GM23338 (cell line): ENCODE results near the gene ADGRG1. TPM values are rescaled to one million over a fixed set of nuclear protein-coding genes. Genes with fewer than 3 reads are reported as not detected.

Experiments used
- ATAC-seq: fragments of 200-7000 bp; cut with Tn5 transposase; 3 replicates; pipeline ENCODE4 v1.9.1; 2020
- DNase-seq: peaks from one replicate; pipeline ENCODE4 v3.0.0-alpha.2; 2015; ENCODE audit warnings: low spot score
- H2AFZ ChIP-seq: fragments of 200-600 bp; sonication (generic); 2 replicates; pipeline ENCODE4 v1.8.0; 2016; ENCODE audit warnings: antibody characterized with exemption, mild to moderate bottlenecking, moderate library complexity
- H3F3A ChIP-seq: fragments of 200-600 bp; sonication (generic); replicated peaks from 2 replicates; pipeline ENCODE4 v1.8.0; 2017; ENCODE audit warnings: antibody characterized with exemption, mixed run types, low read depth
- H3K27ac ChIP-seq: fragments of 200-600 bp; sonication (generic); 2 replicates; pipeline ENCODE4 v1.6.1; 2016; ENCODE audit warnings: low read depth
- H3K27me3 ChIP-seq: fragments of 200-600 bp; sonication (generic); 2 replicates; pipeline ENCODE4 v1.8.0; 2016; ENCODE audit warnings: mild to moderate bottlenecking, mixed run types, moderate library complexity; ENCODE audit not compliant: insufficient read depth
- H3K36me3 ChIP-seq: fragments of 200-600 bp; sonication (generic); 2 replicates; pipeline ENCODE4 v1.8.0; 2016; ENCODE audit warnings: mild to moderate bottlenecking; ENCODE audit not compliant: insufficient read depth
- H3K4me1 ChIP-seq: fragments of 200-600 bp; sonication (generic); 2 replicates; pipeline ENCODE4 v1.8.0; 2016; ENCODE audit warnings: mild to moderate bottlenecking, moderate library complexity; ENCODE audit not compliant: insufficient read depth
- H3K4me2 ChIP-seq: fragments of 200-600 bp; sonication (generic); 2 replicates; pipeline ENCODE4 v1.7.1; 2017; ENCODE audit warnings: mixed run types
- H3K4me3 ChIP-seq: fragments of 200-600 bp; sonication (generic); 2 replicates; pipeline ENCODE4 v1.6.1; 2016; ENCODE audit warnings: mixed run types
- H3K79me2 ChIP-seq: fragments of 200-600 bp; sonication (generic); replicated peaks from 2 replicates; pipeline ENCODE4 v1.8.0; 2017; ENCODE audit warnings: mild to moderate bottlenecking; ENCODE audit not compliant: insufficient read depth
- H3K9me2 ChIP-seq: fragments of 200-600 bp; sonication (generic); 2 replicates; pipeline ENCODE4 v1.8.0; 2017; ENCODE audit not compliant: insufficient read depth
- H4K20me1 ChIP-seq: fragments of 200-600 bp; sonication (generic); replicated peaks from 2 replicates; pipeline ENCODE4 v1.8.0; 2017; ENCODE audit warnings: mild to moderate bottlenecking; ENCODE audit not compliant: insufficient read depth
- H3K27ac Mint-ChIP-seq: 2 replicates; pipeline ENCODE4 v1.8.0; 2020; ENCODE audit warnings: inconsistent platforms, mild to moderate bottlenecking, moderate library complexity, mixed read lengths
- H3K27me3 Mint-ChIP-seq: 3 replicates; pipeline ENCODE4 v1.8.0; 2022; ENCODE audit warnings: low read depth, mild to moderate bottlenecking, moderate library complexity, mixed read lengths, inconsistent platforms; ENCODE audit not compliant: insufficient read depth, poor library complexity
- H3K36me3 Mint-ChIP-seq: 3 replicates; pipeline ENCODE4 v1.8.0; 2021; ENCODE audit warnings: low read depth, mild to moderate bottlenecking, inconsistent platforms, moderate library complexity, mixed read lengths
- H3K4me1 Mint-ChIP-seq: 3 replicates; pipeline ENCODE4 v1.8.0; 2020; ENCODE audit warnings: mild to moderate bottlenecking, inconsistent platforms, mixed read lengths
- H3K4me3 Mint-ChIP-seq: 3 replicates; pipeline ENCODE4 v1.8.0; 2021; ENCODE audit warnings: moderate library complexity, mild to moderate bottlenecking, inconsistent platforms, mixed read lengths
- H3K9me3 Mint-ChIP-seq: 3 replicates; pipeline ENCODE4 v1.8.0; 2020; ENCODE audit warnings: moderate library complexity, mild to moderate bottlenecking, inconsistent platforms, mixed read lengths
- CREB1 ChIP-seq: fragments of 250-450 bp; sonication (Bioruptor Pico); IDR thresholded peaks from 2 replicates; pipeline ENCODE4 v1.5.0; 2020; ENCODE audit warnings: low read depth, mild to moderate bottlenecking, moderate library complexity
- CTCF ChIP-seq, 2 experiments: fragments of 200-600 bp in 1 of 2; sonication (generic) in 1 of 2; conservative IDR thresholded peaks; 2 replicates each; pipeline versions ENCODE4 v1.5.1 to v1.6.1; 2016 to 2017; ENCODE audit warnings: antibody characterized with exemption in 2 of 2, low read depth in 2 of 2, mild to moderate bottlenecking in 2 of 2, moderate library complexity in 1 of 2
- EZH2 ChIP-seq: fragments of 200-600 bp; sonication (generic); IDR thresholded peaks from one replicate; pipeline ENCODE4 v1.8.0; 2017; ENCODE audit warnings: antibody characterized with exemption, mild to moderate bottlenecking, low read depth; ENCODE audit not compliant: unreplicated experiment
- JUNB ChIP-seq: IDR thresholded peaks from one replicate; pipeline ENCODE4 v1.6.1; 2016; ENCODE audit warnings: antibody characterized with exemption; ENCODE audit not compliant: unreplicated experiment
- NANOG ChIP-seq: IDR thresholded peaks from 2 replicates; pipeline ENCODE4 v1.6.1; 2016; ENCODE audit warnings: antibody characterized with exemption, borderline replicate concordance
- POLR2AphosphoS5 ChIP-seq: IDR thresholded peaks from 2 replicates; pipeline ENCODE4 v1.6.1; 2016; ENCODE audit warnings: antibody characterized with exemption, low read depth
- REST ChIP-seq: IDR thresholded peaks from one replicate; pipeline ENCODE4 v1.6.1; 2018; ENCODE audit warnings: antibody characterized with exemption; ENCODE audit not compliant: unreplicated experiment
- ZNF114 ChIP-seq: fragments of 250-450 bp; sonication (Bioruptor Pico); IDR thresholded peaks from 2 replicates; pipeline ENCODE4 v1.5.0; 2020; ENCODE audit warnings: mild to moderate bottlenecking, moderate library complexity
- ZNF331 ChIP-seq: fragments of 250-450 bp; sonication (Bioruptor Pico); IDR thresholded peaks from 2 replicates; pipeline ENCODE4 v1.5.0; 2020; ENCODE audit warnings: low read depth, mild to moderate bottlenecking, moderate library complexity
- polyA plus RNA-seq: library from polyadenylated mRNA; unstranded; fragments of >200 nt; fragmentation: Nextera tagmentation; extraction: Ambion mirVana; gene quantifications from 2 replicates; pipeline ENCODE4 v1.2.1, GENCODE V29; 2016
- total RNA-seq: library from RNA; depleted of rRNA; stranded (reverse); fragments of >200 nt; shearing (Covaris generic); gene quantifications from 2 replicates; pipeline ENCODE4 v1.2.3, GENCODE V29; 2014
- TF ChIP-seq, protein P1 (sequence below): IDR thresholded peaks from 2 replicates; pipeline ENCODE4 v1.6.1; 2016; ENCODE audit warnings: antibody characterized with exemption
- TF ChIP-seq, protein P2 (sequence below): fragments of 250-450 bp; sonication (Bioruptor Pico); IDR thresholded peaks from 2 replicates; pipeline ENCODE4 v1.5.0; 2020; ENCODE audit warnings: mild to moderate bottlenecking, moderate library complexity

Gene ADGRG1
- total and polyA plus RNA-seq, 2 experiments from 2014 or later, result 0.14 to 0.47 TPM

DNA sequence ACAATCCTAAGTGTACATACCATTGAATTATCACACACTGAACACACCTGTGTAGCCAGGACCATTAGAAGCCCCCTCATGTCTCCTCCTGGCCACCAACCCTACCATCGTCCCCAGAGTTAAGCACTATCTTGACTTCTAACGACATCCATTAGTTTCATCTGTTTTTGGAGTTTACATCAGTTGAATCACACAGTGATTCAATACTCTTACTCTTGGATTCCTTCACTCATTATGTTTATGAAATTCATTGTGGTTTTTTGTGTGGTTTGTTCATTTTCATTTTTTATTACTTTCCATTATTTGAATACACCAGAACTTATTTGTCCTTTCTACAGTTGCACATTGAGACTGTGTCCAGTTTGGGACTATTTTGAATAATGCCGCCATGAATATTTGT, 79.7 kb downstream of the ADGRG1 start (continued):
- TF ChIP-seq CTCF (conservative IDR thresholded peaks at IDR 0.05; ENCODE audit: low read depth in 2 of 2) (no peak), ZNF114 (CRISPR knock-in tag) (no peak), NANOG (no peak), REST (no peak), EZH2 (no peak), CREB1 (CRISPR knock-in tag) (no peak), ZNF331 (CRISPR knock-in tag) (no peak)
- TF ChIP-seq, protein P1, sequence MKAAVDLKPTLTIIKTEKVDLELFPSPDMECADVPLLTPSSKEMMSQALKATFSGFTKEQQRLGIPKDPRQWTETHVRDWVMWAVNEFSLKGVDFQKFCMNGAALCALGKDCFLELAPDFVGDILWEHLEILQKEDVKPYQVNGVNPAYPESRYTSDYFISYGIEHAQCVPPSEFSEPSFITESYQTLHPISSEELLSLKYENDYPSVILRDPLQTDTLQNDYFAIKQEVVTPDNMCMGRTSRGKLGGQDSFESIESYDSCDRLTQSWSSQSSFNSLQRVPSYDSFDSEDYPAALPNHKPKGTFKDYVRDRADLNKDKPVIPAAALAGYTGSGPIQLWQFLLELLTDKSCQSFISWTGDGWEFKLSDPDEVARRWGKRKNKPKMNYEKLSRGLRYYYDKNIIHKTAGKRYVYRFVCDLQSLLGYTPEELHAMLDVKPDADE, result no peak

- no peaks in the 10 kb centered on the region for H3K36me3 Mint-ChIP-seq
- Histone ChIP-seq H2AFZ (no peak overlapping the region), H3K9me2 (no peaks in the 10 kb centered on the region), H3K4me2 (no peak overlapping the region), H3K27ac (no peak overlapping the region), H3K27me3 (no peaks in the 10 kb centered on the region), H3K79me2 (no peaks in the 10 kb centered on the region), H4K20me1 (no peaks in the 10 kb centered on the region), H3K36me3 (no peaks in the 10 kb centered on the region), H3F3A (no peaks in the 10 kb centered on the region), H3K4me3 (no peak overlapping the region), H3K4me1 (no peaks in the 10 kb centered on the region)
- H3K27ac Mint-ChIP-seq, result no peak overlapping the region
- peaks cover 5% of the 10 kb centered on the region for H3K27me3 Mint-ChIP-seq
- no peak for ATAC-seq
- DNase-seq, result no peak
- no peak overlapping the region for H3K4me3 Mint-ChIP-seq
- no peaks in the 10 kb centered on the region for H3K4me1 Mint-ChIP-seq
- H3K9me3 Mint-ChIP-seq, result peaks cover 3% of the 10 kb centered on the region; the same call in 2 of the 3 replicates
- TF ChIP-seq JUNB (no peak), ZNF331 (CRISPR knock-in tag) (no peak), POLR2AphosphoS5 (no peak), NANOG (no peak)
- TF ChIP-seq, protein P2, sequence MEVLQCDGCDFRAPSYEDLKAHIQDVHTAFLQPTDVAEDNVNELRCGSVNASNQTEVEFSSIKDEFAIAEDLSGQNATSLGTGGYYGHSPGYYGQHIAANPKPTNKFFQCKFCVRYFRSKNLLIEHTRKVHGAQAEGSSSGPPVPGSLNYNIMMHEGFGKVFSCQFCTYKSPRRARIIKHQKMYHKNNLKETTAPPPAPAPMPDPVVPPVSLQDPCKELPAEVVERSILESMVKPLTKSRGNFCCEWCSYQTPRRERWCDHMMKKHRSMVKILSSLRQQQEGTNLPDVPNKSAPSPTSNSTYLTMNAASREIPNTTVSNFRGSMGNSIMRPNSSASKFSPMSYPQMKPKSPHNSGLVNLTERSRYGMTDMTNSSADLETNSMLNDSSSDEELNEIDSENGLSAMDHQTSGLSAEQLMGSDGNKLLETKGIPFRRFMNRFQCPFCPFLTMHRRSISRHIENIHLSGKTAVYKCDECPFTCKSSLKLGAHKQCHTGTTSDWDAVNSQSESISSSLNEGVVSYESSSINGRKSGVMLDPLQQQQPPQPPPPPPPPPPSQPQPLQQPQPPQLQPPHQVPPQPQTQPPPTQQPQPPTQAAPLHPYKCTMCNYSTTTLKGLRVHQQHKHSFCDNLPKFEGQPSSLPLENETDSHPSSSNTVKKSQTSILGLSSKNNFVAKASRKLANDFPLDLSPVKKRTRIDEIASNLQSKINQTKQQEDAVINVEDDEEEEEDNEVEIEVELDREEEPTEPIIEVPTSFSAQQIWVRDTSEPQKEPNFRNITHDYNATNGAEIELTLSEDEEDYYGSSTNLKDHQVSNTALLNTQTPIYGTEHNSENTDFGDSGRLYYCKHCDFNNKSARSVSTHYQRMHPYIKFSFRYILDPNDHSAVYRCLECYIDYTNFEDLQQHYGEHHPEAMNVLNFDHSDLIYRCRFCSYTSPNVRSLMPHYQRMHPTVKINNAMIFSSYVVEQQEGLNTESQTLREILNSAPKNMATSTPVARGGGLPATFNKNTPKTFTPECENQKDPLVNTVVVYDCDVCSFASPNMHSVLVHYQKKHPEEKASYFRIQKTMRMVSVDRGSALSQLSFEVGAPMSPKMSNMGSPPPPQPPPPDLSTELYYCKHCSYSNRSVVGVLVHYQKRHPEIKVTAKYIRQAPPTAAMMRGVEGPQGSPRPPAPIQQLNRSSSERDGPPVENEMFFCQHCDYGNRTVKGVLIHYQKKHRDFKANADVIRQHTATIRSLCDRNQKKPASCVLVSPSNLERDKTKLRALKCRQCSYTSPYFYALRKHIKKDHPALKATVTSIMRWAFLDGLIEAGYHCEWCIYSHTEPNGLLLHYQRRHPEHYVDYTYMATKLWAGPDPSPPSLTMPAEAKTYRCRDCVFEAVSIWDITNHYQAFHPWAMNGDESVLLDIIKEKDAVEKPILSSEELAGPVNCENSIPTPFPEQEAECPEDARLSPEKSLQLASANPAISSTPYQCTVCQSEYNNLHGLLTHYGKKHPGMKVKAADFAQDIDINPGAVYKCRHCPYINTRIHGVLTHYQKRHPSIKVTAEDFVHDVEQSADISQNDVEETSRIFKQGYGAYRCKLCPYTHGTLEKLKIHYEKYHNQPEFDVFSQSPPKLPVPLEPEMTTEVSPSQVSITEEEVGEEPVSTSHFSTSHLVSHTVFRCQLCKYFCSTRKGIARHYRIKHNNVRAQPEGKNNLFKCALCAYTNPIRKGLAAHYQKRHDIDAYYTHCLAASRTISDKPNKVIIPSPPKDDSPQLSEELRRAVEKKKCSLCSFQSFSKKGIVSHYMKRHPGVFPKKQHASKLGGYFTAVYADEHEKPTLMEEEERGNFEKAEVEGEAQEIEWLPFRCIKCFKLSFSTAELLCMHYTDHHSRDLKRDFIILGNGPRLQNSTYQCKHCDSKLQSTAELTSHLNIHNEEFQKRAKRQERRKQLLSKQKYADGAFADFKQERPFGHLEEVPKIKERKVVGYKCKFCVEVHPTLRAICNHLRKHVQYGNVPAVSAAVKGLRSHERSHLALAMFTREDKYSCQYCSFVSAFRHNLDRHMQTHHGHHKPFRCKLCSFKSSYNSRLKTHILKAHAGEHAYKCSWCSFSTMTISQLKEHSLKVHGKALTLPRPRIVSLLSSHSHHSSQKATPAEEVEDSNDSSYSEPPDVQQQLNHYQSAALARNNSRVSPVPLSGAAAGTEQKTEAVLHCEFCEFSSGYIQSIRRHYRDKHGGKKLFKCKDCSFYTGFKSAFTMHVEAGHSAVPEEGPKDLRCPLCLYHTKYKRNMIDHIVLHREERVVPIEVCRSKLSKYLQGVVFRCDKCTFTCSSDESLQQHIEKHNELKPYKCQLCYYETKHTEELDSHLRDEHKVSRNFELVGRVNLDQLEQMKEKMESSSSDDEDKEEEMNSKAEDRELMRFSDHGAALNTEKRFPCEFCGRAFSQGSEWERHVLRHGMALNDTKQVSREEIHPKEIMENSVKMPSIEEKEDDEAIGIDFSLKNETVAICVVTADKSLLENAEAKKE, result no peak
Measured at GRCh38 chr16:57709663-57710062, 81.2 kb downstream of the ADGRG1 start.
